Testis (tissue), 3 donors: ENCODE results near the gene ARHGEF39. TPM values are rescaled to one million over a fixed set of nuclear protein-coding genes. Genes with fewer than 3 reads are reported as not detected.

Experiments
- DNase-seq: peaks from one replicate; pipeline ENCODE4 v3.0.0-alpha.2; 2019
- H3K27ac ChIP-seq, 2 donors: fragments of 200-600 bp; sonication (generic); one replicate each; pipeline ENCODE4 v1.5.1; 2019
- H3K27me3 ChIP-seq: fragments of 200-600 bp; sonication (generic); one replicate; pipeline ENCODE4 v1.5.1; 2019
- H3K36me3 ChIP-seq: fragments of 200-600 bp; sonication (generic); one replicate; pipeline ENCODE4 v1.5.1; 2017; ENCODE audit warnings: low read depth; ENCODE audit errors: missing control alignments
- H3K4me1 ChIP-seq: fragments of 200-600 bp; sonication (generic); one replicate; pipeline ENCODE4 v1.5.1; 2019
- H3K4me3 ChIP-seq, 2 donors: fragments of 200-600 bp; sonication (generic); one replicate each; pipeline ENCODE4 v1.5.1; 2017 to 2019
- H3K9me3 ChIP-seq: fragments of 200-600 bp; sonication (generic); one replicate; pipeline ENCODE4 v1.5.1; 2017
- POLR2A ChIP-seq: fragments of 450-650 bp; IDR thresholded peaks from one replicate; pipeline ENCODE4 v1.6.1; 2017; ENCODE audit warnings: antibody characterized with exemption, mild to moderate bottlenecking, moderate library complexity
- whole genome bisulfite sequencing, 2 donors: methylation state at CpG; one replicate each; pipeline ENCODE4 v1.1.5; 2018; 5-methylcytosine and 5-hydroxymethylcytosine counted together
- intact Hi-C: fragments of 100-400 bp; cut with DNase I; formaldehyde crosslinking; loops from one replicate; pipeline ENCODE4 v1.15.1; 2023; ENCODE audit warnings: low total_unique reads
- polyA plus RNA-seq: library from polyadenylated mRNA; stranded (reverse); fragments of 350-450 nt; fragmentation: Illumina TruSeq; extraction: RNeasy Lipid Tissue Mini Kit (QIAGEN cat#74804); gene quantifications from one replicate; pipeline ENCODE4 v1.2.3, GENCODE V29; 2014; ENCODE audit warnings: low read depth, low replicate concordance; ENCODE audit not compliant: insufficient read depth
- total RNA-seq, 2 donors: library from RNA; depleted of rRNA; stranded (reverse); fragments of >200 nt; gene quantifications; one replicate each; pipeline ENCODE4 v1.2.3, GENCODE V29; 2016
- TF ChIP-seq, protein P1 (sequence below), 3 experiments: fragments of 450-650 bp in 2 of 3; fragments of 200-600 bp in 1 of 3; sonication (generic) in 1 of 3; IDR thresholded peaks; one replicate each; pipeline ENCODE4 v1.5.1; 2016 to 2019; ENCODE audit warnings: antibody characterized with exemption in 3 of 3, mild to moderate bottlenecking in 2 of 3, moderate library complexity in 1 of 3

ARHGEF39 gene
- total and polyA plus RNA-seq, 3 donors from 2014 or later = 2.2 to 7.0 (median 6.5) TPM

DNA sequence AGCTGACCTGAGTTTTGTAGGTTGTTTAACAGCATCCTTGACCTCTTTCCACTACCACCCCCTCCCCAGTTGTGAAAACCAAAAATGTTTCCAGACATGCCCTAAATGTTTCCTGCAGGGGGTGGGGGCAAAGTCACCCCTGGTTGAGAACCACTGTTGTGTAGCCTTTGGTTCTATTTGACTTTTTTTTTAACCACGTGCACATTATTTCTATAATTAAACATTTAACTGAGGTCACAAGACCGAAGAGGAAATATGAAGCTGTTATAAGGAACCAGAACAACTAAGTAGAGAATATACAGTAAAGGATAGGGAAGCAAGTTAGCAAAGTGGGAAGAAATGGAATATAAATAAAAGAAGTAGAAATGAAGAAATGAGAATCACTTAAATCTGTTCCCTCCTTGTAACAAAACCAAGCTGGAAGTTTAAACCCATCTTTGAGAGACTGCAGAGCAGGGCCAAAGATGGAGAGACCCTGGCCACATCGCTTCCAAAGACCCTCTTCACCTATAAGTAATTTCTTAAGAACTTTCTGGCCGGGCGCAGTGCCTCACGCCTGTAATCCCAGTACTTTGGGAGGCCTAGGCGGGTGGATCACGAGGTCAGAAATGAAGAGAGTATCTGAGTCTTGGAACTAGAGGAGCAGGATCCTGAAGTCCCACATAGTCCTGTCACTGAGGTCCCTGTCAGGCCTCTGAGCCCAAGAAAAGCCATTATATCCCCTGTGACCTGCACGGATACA lies 28.7 kb downstream of the ARHGEF39 start:
- no peak for DNase-seq
- TF ChIP-seq, protein P1, sequence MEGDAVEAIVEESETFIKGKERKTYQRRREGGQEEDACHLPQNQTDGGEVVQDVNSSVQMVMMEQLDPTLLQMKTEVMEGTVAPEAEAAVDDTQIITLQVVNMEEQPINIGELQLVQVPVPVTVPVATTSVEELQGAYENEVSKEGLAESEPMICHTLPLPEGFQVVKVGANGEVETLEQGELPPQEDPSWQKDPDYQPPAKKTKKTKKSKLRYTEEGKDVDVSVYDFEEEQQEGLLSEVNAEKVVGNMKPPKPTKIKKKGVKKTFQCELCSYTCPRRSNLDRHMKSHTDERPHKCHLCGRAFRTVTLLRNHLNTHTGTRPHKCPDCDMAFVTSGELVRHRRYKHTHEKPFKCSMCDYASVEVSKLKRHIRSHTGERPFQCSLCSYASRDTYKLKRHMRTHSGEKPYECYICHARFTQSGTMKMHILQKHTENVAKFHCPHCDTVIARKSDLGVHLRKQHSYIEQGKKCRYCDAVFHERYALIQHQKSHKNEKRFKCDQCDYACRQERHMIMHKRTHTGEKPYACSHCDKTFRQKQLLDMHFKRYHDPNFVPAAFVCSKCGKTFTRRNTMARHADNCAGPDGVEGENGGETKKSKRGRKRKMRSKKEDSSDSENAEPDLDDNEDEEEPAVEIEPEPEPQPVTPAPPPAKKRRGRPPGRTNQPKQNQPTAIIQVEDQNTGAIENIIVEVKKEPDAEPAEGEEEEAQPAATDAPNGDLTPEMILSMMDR (IDR thresholded peaks at IDR 0.05) = no peak
- no peak for TF ChIP-seq POLR2A
- H3K36me3 ChIP-seq = no peaks in the 10 kb centered on the region
- no peaks in the 10 kb centered on the region for H3K27me3 ChIP-seq
- intact Hi-C loops = no loop called here
- no peaks in the 10 kb centered on the region for H3K4me1 ChIP-seq
- H3K9me3 ChIP-seq = no peaks in the 10 kb centered on the region
- H3K4me3 ChIP-seq = no peak overlapping the region
- 76 to 79% methylated on average over 9 of the region's 9 CpGs for WGBS, 2 donors
- no peak overlapping the region for H3K27ac ChIP-seq

DNA sequence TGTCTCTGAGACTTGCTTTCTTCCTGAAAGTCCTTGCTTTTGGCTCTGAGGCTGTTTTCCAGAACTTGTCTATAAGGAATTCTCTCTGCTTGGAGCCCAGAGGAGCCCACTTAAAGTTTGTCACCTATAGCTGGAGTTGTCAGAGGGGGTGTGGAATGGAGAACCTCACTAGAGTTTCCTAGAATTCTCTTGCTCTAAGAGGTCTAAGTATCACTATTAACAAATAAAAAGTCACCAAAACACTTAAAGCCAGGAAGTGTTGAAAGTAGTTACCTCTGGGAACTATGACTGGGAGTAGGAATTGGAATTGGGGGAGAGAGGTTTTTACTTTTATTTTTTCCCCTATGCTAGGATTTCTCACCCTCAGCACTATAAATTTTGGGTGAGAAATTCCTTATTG lies 29.3 kb downstream of the ARHGEF39 start:
- TF ChIP-seq, protein P1 (IDR thresholded peaks at IDR 0.05) = no peak
- no peak for TF ChIP-seq POLR2A
- Histone ChIP-seq H3K27me3 (no peaks in the 10 kb centered on the region), H3K27ac (no peak overlapping the region), H3K9me3 (no peaks in the 10 kb centered on the region), H3K36me3 (no peaks in the 10 kb centered on the region), H3K4me3 (no peak overlapping the region), H3K4me1 (no peaks in the 10 kb centered on the region)
- DNase-seq = no peak
- intact Hi-C loops = no loop called here

DNA sequence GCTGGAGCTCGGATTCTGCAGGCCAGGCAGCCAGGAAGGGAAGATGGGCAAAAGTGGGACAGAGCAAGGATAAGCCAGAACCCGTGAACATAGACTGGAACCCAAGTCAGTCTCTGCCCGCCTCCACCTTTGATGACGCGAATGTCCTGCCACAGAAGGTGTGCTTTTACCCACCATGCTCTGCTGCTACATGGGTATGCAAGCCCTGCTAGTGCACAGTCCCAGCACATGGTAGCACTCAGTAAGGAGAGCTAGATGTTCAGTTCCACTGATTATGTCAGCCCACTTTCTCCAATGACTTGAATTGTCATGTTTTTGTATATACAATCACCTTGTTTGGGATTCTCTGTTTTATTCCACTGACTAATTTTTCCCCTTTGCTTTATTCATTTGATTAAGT lies 35.4 kb downstream of the ARHGEF39 start:
- TF ChIP-seq POLR2A = no peak
- TF ChIP-seq, protein P1 (IDR thresholded peaks at IDR 0.05) = no peak
- intact Hi-C loops = no loop called here
- WGBS, 2 donors = 85 to 87% methylated on average over 5 of the region's 5 CpGs

DNA sequence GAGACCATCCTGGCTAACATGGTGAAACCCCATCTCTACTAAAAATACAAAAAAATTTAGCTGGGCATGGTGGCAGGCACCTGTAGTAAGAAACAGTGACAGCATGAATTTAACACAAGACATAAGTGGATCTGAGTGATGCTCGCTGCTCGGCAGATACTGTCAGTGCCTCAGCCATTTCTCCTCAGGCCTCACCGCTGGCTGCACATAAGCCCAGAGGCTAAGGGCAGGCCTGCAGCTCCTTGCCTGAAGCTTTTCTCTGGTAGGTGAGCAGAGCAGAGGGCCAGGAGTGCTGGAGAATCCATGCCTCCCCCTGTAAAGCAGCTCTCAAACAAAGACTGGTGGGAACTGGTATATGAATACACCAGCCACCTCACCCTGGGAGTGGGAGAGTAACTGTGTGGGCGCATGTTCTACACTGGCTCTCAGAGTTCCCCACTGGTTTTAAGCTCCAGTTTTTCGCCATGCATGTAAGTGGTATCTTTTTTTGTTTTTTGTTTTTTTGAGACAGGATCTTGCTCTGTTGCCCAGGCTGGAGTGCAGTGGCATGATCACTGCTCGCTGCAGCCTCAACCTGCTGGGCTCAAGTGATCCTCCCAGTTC lies 36.5 kb downstream of the ARHGEF39 start:
- TF ChIP-seq POLR2A = no peak
- TF ChIP-seq, protein P1 (IDR thresholded peaks at IDR 0.05) = no peak
- H3K36me3 ChIP-seq = no peaks in the 10 kb centered on the region
- no peak for DNase-seq
- WGBS, 2 donors = 94 to 96% methylated on average over 6 of the region's 6 CpGs
- no peaks in the 10 kb centered on the region for H3K27me3 ChIP-seq
- H3K9me3 ChIP-seq = no peaks in the 10 kb centered on the region
- intact Hi-C loops = no loop called here
- no peak overlapping the region for H3K4me3 ChIP-seq
- H3K4me1 ChIP-seq = no peaks in the 10 kb centered on the region
- H3K27ac ChIP-seq = no peak overlapping the region

More for the DNA sequence above, 35.4 kb downstream of the ARHGEF39 start:
- H3K36me3 ChIP-seq = no peaks in the 10 kb centered on the region
- no peaks in the 10 kb centered on the region for H3K4me1 ChIP-seq
- DNase-seq = no peak
- no peak overlapping the region for H3K27ac ChIP-seq
- no peaks in the 10 kb centered on the region for H3K9me3 ChIP-seq
- H3K4me3 ChIP-seq = no peak overlapping the region
- no peaks in the 10 kb centered on the region for H3K27me3 ChIP-seq

DNA sequence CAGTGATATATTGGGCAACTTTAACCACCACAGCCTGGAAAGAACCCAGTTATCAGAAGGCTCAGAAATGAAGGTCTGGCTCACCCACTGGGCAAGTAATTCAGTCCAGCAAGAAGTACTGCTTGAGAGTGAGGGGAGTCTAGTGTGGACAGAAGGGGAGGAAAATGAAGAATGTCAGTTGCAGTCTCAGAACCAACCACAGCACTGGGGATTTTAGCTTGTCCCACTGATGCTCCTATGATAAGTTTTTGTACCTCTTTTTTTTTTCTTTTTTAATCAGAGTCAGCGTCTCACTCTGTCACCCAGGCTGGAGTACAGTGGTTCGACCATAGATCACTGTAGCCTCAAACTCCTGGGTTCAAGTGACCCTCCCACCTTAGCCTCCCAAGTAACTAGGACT lies 37.4 kb downstream of the ARHGEF39 start:
- DNase-seq = no peak
- no peaks in the 10 kb centered on the region for H3K4me1 ChIP-seq
- TF ChIP-seq, protein P1 (IDR thresholded peaks at IDR 0.05) = no peak
- TF ChIP-seq POLR2A = no peak
- no peaks in the 10 kb centered on the region for H3K9me3 ChIP-seq
- no peaks in the 10 kb centered on the region for H3K36me3 ChIP-seq
- WGBS, 2 donors = 83 to 100% methylated on average over 2 of the region's 2 CpGs
- H3K4me3 ChIP-seq = no peak overlapping the region
- H3K27ac ChIP-seq = no peak overlapping the region
- no peaks in the 10 kb centered on the region for H3K27me3 ChIP-seq
- intact Hi-C loops = no loop called here
